ENCODE data around the gene RRP12.
"Not testable (repeated sequence)": the region's sequence is repeated elsewhere in the genome, so short reads cannot be mapped to it uniquely, and the experiment has no call there.

The RRP12 gene

DNA sequence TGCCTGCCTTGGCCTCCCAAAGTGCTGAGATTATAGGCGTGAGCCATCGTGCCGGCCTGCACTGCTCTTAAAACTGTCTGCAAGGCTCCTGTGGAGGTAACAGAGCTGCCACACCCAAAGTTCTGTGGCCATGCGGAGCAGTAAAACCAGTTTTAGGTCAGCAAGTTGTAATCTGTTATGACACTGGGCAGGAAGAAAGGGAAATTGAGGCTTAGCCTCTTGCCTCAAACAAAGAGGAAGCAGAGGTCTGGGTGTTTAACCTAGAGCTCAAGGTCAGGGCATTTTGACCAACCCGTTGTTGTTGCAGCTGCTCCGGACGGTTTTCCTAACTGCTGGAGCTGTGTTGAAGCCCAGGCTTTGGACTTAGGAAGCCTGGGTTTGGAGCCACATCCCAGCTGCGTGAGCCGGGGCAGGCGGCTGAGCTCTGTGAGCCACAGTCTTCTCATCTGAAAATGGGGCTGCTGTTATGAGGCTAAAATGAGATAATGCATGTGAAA lies 7.4 kb upstream of the RRP12 start:
- DNase-seq: no peak

DNA sequence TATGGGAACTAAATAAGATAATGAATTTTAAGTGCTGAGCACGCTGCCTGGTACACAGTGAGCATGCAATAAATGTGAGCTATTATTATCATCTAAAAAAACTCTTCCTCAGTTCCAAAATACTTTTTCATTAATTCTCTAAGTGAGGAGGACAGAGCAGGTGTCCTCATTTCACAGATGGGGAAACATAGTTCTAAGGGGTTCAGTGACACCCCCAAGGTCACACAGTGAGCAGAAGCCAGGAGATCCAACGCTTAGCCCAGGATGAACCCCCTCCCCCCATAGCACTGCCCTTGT lies 6.8 kb upstream of the RRP12 start:
- DNase-seq: no peak

DNA sequence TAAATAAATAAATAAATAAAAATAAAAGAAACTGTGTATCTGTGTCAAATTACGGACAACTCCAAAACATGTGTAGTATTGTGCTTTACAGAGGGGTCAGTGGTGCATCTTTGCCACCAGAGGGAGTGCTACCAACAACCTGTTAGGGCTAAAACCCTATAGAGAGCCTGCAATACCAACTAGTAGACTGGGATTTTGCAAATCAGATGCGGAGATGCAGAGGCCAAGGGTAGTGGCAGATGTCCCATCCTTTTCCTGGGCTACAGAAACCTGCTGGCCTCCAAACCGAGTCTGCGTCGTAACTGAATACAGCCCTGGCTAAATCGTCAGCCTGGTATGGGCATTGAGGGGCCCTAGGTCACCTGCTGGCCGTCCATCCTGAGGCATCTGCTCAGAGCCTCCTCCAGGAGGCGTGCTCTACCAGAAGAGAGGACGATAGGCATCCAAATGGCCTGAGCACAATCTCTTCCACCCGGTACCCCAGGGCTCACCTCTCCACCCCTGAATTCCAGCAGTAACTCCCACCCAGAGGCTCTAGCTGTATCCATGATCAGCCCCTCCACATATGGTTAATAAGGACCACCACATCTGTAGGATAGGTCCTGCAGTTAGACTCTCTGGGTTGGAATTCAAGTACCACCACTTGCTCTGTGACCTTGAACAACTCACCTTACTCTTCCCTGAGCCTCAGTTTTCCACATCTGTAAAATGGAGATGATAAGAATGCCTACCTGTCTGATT lies 6.2 kb upstream of the RRP12 start:
- DNase-seq: peak in 26 of 51 donors; percentile 4 to 78 (median 34)

DNA sequence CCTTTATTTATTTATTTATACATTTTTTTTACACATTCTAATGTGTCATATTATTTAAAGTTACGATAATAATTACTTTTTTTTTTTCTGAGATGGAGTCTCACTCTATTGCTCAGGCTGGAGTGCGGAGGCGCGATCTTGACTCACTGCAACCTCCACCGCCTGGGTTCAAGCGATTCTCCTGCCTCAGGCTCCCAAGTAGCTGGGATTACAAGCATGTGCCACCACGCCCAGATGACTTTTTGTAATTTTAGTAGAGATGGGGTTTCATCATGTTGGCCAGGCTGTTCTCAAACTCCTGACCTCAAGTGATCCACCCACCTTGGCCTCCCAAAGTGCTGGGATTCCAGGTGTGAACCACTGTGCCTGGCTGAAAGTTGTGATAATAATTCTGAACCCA lies 5.3 kb upstream of the RRP12 start:
- not testable (repeated sequence) for DNase-seq

DNA sequence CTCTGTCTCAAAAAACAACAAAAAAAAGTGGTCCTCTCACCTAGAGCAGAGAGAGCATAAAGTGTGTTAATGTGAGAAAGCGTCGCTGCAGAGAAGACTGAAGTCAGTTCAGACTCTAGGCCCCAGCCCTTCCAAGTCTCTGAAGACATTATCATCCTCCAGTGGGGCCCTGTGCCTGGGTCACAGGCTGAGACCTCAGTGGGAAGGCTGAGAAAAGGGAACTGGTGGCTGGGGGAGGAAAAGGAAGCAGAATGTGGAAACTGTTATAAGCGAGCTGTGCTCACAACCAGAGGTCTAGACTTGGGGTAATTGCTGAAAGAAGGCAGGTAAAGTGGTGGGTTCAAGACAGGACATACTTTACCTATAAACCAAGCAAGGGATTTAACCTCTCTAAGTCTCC lies 4.9 kb upstream of the RRP12 start:
- DNase-seq: peak in 2 of 51 donors; percentile 7 to 21

DNA sequence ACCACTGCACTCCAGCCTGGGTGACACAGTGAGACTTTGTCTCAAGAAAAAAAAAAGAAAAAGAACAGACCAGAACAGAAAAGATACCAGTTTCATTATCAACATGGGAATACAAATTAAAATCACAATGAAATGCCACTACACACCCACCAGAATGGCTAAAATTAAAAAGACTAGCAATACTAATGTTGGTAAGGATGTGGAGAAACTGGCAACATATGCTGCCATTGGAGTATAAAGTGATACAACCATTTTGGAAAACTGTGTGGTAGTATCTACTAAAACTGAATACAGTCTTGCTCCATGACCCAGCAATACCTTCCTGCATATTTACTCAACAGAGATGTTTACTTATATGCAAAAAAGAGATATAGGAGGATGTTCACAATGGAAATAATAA lies 2.9 kb upstream of the RRP12 start:
- DNase-seq: no peak

DNA sequence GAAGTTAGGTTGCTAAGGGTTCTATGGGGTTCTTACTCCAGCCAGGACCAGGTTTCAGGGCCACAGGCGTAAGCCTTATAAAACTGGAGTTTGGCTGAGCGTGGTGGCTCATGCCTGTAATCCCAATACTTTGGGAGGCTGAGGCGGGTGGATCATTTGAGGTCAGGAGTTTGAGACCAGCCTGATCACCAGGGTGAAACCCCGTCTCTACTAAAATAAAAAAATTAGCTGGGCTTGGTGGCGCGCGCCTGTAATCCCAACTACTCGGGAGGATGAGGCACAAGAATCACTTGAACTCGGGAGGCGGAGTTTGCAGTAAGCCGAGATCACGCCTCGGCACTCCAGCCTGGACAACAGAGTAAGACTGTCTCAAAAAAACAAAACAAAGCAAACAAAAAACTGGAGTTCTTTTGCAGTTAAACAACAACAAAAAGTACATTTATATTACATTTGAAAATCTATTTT lies 347 bp upstream of the RRP12 start:
- no peak for DNase-seq

DNA sequence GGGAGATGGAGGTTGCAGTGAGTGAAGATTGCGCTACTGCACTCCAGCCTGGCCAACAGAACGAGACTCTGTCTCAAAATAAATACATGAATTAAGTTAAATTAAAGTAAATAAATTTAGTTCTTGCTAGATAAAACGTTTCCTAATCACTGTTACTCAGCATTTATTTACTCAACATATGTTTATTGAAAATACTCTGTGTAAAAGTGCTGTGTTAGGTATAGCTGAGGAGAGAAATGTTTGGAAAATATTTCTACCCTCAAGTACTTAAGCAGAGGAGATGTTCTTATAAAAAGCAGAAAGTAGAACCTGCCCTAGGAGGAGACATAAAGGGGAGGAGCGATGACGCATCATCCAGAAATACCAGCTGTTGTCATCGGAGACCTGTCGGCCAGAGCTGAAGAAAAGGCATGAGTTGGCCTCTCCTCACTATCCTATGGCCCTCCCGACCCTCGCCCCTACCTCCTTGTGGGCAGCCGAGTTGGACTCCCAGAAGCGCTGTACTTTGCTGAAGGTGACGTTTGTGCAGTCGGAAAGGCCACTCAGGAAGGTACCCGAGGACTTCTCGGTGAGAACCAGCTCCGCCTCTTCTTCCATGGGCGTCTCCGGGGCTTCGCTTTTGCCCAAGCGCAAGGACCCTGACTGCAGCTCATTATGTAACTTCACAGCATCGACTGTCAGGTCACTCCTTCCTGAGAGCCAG lies 1.1 kb downstream of the RRP12 start:
- peak in 2 of 51 donors; percentile 12 to 14 for DNase-seq

DNA sequence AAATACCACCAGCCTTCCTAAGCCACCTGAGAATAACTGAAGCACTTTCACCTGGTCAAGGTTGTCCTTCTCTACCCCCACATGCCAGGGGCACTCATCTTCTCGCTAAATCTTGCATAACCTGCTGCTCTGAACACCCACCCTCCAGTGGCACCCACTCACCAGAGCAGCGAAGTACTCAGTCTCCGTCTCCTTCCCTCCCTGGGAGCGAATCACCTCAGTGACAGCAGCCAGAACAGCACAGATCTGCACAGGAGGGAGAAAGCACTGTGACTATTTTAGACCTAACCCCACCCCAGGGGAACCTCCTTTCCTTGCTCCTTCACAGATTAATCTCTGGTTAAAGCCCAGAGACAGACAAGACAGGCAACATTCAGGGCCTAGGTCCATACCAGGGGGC lies 5.1 kb downstream of the RRP12 start:
- peak in 2 of 51 donors; percentile 1 to 17 for DNase-seq

DNA sequence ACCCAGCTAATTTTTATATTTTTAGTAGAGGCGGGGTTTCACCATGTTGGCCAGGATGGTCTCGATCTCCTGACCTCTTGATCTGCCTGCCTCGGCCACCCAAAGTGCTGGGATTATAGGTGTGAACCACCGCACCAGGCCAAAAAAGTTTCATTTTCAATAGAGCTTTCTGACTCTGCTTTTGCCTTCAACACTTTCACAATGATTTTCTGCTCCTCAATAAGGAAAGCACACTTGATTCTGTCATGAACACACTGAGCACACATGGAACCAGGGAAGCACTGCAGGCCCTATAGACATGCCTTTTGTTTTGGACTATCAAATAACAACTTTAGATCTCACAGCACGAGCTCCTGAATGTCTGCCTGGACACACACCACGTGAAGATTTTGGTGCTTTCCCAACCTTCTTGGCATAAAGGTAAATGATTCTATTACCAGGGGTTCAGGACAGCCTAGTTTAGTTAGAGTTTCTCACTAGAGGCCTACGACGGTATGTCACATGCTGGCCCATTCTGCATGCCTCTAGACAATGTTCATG lies 8.0 kb downstream of the RRP12 start:
- DNase-seq: no peak

DNA sequence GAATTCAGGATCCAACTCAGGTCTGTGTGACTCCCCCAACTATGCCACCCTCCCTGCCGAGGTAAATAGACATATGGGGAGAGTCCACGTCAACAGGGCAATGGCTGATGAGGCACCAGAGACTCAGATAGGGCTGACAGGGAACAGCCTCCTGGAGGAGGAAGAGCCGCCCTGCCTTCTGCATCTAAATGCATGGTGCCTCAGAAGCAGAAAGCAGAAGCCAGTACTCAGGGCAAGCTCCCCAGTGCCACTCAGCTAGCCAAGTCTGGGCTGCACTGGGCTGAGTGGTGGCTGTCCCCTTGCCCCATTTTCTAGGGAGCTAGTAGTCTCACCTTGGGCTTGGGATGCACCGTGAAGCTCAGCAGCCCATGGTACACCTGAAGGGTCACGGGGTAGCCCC lies 11.0 kb downstream of the RRP12 start:
- no peak for DNase-seq

DNA sequence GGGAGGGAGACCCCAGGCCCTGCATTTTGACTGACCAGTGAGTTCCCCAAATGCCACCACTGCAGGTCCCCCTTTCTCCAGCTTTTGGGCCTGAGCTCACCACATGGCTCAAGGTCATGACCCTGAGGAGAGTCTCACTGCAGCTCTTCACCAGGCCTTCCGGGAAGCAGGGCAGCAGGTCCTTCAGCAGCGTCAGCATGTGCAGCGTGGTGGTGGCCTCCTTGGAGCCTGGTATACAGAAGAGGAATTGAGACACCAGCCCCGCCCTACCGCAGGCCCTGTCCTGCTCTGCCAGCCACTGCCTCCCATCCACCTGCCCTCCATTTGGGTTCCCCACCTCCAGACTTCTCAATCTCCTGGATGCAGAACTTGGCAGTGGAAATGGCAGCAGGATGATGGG lies 13.0 kb downstream of the RRP12 start:
- DNase-seq: no peak

DNA sequence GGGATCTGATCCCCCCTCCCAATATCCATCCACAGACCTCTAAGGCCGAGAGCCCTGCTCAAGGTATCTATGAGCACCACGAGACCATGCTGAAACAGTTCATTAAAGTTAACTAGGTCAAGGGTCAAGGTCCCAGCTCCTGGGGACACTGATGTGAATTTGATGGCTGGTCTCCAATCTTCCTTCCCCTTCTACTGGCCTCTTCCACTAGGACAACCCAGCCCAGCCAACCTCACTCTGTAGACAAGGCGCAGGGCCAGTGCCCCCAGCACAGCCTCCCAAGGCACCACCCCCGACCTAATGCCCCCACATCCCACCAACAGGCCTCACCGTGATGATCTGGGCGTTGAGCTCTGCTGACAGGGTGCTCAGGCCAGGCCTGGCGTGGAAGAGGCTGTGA lies 15.6 kb downstream of the RRP12 start:
- no peak for DNase-seq

DNA sequence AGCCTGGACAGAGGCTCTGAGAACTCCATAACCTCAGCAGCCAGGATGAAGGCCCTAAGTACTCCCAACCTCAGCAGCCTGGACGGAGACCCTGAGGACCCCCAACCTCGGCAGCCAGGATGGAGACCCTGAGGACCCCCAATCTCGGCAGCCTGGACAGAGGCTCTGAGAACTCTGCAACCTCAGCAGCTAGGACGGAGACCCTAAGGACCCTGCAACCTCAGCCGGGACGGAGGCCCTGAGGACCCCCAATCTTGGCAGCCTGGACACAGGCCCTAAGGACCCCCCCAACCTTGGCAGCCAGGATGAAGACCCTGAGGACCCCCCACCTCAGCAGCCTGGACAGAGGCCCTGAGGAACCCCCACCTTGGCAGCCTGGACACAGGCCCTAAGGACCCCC lies 16.5 kb downstream of the RRP12 start:
- DNase-seq: no peak

DNA sequence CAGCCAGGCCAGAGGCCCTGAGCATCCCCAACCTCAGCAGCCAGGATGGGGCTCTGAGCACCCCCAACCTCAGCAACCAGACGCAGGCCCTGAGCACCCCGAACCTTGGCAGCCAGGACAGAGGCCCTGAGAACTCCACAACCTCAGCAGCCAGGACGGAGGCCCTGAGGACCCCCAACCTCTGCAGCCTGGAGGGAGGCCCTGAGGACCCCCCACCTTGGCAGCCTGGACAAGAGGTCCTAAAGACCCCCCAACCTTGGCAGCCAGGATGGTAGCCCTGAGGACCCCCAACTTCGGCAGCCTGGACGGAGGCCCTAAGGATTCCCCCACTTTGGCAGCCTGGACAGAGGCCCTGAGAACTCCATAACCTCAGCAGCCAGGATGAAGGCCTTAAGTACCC lies 17.0 kb downstream of the RRP12 start:
- DNase-seq: no peak

DNA sequence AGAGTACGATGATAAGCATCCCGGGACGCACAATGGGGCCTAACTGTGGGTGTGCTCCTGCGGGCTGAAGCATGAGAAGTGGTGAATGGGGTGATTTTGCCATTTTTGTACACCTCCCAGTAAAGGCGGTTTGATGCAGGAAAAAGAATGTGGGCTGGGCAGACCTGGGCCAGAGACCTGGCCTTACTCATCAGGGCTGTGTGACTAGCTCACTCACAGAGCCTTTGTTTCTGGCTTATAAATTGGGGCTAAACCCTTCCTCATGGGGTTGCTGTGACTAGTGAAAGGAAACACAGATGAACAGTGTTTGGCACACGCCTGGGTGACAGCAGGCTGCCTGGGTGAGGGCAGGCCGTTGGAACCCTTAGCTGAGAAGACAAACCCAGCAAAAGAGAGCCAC lies 18.0 kb downstream of the RRP12 start:
- no peak for DNase-seq

DNA sequence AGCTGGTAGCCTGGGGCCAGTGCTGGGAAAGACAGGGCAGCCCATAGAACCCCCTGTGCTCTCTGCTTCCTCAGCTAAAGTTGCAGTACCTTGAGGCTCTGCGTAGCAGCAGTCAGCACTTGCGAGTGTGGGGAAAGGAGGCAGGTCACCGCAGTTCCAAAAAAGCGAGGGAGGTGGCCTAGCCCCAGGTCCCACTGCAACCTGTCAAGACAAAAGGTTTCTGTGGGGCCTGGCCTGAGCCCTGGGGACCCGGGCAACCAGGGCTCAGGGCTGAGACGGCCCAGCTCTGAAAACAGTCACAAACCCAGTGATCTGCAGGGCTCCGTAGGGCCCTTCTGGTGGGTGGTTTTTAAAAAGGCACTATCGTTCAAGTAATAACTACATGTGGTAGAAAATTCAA lies 19.5 kb downstream of the RRP12 start:
- DNase-seq: no peak

DNA sequence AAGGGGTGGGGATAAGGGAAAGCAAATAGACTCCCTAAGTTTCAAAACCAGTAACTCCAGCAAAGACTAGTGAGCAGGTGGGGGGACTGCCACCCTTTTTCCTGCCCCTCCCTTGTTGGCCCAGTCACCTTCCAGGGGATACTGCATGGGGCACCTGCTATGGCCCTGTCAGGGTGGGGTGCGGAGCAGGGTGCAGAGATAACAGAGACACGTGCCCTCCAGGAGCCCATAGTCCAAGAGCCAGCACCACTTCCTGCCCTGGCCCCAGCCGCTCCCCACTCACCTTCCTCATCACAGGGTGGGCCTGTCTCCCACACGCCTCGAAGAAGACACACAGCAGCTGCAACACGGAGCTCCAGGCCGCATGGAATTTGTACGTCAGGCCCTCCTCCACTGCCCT lies 20.6 kb downstream of the RRP12 start:
- DNase-seq: no peak

DNA sequence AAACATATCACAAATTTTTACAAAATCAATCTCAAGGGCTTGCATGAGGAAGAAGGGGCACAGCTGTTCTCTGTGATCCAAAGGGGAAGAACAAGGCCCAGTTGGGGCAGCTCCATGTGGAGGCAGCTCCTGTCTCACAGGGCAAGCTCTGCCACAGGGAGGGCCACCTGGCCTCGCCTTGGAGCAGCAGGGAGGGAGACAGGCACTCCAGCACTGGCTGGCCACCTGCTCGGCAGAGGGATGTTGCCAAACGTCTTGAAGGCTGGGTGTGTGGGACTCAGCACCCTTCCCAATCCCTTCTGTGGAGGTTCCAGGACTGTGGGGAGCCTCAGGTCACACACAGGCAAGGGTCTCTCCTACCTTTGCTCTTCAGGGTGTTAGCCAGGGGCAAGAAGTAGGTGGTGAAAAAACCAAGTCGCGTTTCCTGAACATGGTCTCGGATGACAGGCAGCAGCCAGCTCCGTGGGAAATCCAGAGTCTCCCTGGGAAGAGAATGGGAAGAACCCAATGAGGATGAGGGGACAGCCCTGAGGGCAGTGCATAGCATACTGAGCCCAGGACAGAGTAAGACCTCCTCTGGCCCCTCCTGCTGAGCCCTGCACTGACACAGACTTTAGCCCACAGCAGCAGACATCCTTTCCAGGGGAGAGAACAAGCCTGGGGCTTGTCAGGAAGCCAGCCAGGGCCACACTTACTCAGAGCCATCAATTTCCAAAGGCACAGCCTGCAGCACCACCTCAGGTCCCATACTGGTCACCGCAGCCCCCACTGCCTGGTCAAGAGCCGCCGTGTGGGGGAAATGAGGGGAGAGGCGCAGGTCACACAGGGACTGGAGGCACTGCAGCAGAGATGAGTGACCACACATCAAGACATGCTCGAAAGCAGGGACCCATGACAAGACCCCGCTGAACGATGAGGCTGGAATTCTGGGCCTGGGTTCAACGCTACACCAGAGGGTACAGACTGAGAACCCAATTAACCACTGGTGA lies 21.9 kb downstream of the RRP12 start:
- no peak for DNase-seq

DNA sequence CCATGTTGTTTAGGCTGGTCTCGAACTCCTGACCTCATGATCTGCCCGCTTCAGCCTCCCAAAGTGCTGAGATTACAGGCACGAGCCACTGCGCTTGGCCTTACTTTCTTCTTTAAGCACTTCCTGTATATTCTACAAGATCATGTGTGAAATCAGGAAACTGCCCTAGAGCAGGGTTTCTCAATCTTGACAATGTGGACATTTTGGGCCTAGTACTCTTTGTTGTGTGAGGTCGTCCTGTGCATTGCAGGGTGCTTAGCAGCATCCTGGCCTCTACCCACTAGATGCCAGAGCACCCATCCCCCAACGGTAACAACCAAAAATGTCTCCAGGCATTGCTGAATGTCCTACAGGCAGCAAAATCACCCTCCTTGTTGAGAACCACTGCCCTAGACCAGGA lies 24.7 kb downstream of the RRP12 start:
- DNase-seq: no peak

DNA sequence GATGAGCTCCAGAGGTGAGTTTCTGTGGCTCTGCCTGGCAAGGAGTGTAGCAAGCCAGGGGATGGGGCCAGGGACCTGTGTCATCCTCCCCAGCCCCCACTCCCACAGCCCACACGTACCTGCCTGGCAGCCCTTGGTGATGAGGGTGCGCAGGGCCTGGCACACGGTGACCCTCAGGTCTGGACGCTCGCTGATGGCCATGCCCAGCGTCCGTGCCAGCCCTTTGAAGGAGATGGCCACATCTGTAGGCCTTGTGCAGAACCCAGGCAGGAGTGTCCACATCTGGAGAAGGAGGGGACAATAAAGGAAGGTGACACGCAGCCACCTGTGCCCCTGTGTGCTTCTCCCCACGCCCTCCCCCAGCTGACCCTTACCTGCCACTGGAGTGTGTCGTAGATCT lies 27.7 kb downstream of the RRP12 start:
- no peak for DNase-seq

Data from hypothalamus (tissue), 51 donors.